Nephron (organoid): ENCODE data around the gene RGCC.

Experiments used
- H3K27ac Mint-ChIP-seq, 3 experiments: 2 replicates each; pipeline ENCODE4 v1.8.0; 2020; ENCODE audit warnings: mixed read lengths in 3 of 3, mild to moderate bottlenecking in 2 of 3, moderate library complexity in 1 of 3
- H3K27me3 Mint-ChIP-seq: 2 replicates; pipeline ENCODE4 v1.8.0; 2021; ENCODE audit warnings: low read depth, mild to moderate bottlenecking, moderate library complexity, mixed read lengths
- H3K36me3 Mint-ChIP-seq: 2 replicates; pipeline ENCODE4 v1.8.0; 2020; ENCODE audit warnings: low read depth, mixed read lengths
- H3K4me1 Mint-ChIP-seq: 2 replicates; pipeline ENCODE4 v1.8.0; 2020; ENCODE audit warnings: mixed read lengths
- H3K4me3 Mint-ChIP-seq, 3 experiments: 2 replicates each; pipeline ENCODE4 v1.8.0; 2020; ENCODE audit warnings: mild to moderate bottlenecking in 3 of 3, mixed read lengths in 3 of 3, moderate library complexity in 2 of 3
- H3K9me3 Mint-ChIP-seq: 2 replicates; pipeline ENCODE4 v1.8.0; 2020; ENCODE audit warnings: mixed read lengths
- TF ChIP-seq, protein P1 (sequence below), 3 experiments: fragments of 200-600 bp; sonication (generic); IDR thresholded peaks; one replicate each; pipeline ENCODE4 v1.5.0; 2021; ENCODE audit warnings: antibody characterized with exemption in 3 of 3; ENCODE audit not compliant: unreplicated experiment in 3 of 3

The RGCC gene, protein sequence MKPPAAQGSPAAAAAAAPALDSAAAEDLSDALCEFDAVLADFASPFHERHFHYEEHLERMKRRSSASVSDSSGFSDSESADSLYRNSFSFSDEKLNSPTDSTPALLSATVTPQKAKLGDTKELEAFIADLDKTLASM

DNA sequence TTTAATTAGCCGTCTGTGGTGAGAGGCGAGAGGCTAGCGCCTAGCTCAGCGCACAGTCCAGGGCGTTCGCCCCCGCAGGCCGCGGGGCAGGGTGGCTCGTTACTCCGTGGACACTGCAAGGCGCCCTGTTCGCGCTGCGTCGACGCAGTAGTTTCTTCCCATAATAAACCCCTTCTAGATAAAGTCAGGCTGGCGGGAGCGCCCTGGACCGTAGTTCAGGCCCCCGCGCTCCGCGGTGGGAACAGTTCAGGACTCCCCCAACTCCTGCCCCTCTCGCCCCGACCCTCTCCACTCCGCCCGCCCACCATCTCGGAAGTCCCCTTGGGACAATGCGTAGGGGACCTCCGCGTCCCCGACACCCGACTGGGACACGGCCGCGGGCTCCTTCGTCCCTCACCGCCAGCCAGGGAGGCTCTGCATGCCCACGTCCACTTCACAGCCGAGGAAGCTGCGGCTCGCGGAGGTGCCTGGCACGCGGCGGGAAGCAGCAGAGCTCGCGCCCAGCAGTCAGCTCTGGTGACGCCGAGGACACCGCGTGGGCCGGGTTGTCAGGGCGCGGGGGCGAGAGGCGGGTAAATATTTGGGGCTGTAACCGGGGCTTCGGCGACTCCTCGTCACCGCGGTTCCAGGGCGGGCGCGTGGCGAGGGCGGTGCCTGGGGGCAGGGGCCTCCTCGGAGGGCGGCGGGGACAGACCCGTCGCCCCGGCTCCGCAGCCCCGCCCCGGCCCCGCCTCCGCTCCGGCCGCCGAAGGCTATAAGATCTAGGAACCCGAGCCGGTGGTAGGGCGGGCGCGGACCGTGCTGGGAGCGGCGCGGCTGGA lies at the start of gene RGCC:
RGCC (plus strand) TSS at position 783 of the 821 bp plus-strand sequence. CDS start 158 bp downstream, outside the sequence.
- TF ChIP-seq, protein P1, sequence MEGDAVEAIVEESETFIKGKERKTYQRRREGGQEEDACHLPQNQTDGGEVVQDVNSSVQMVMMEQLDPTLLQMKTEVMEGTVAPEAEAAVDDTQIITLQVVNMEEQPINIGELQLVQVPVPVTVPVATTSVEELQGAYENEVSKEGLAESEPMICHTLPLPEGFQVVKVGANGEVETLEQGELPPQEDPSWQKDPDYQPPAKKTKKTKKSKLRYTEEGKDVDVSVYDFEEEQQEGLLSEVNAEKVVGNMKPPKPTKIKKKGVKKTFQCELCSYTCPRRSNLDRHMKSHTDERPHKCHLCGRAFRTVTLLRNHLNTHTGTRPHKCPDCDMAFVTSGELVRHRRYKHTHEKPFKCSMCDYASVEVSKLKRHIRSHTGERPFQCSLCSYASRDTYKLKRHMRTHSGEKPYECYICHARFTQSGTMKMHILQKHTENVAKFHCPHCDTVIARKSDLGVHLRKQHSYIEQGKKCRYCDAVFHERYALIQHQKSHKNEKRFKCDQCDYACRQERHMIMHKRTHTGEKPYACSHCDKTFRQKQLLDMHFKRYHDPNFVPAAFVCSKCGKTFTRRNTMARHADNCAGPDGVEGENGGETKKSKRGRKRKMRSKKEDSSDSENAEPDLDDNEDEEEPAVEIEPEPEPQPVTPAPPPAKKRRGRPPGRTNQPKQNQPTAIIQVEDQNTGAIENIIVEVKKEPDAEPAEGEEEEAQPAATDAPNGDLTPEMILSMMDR (IDR thresholded peaks at IDR 0.05; ENCODE audit: unreplicated experiment in 3 of 3) = no peak
- no peak within 1 kb of the TSS for H3K27ac Mint-ChIP-seq
- no peaks in the 10 kb centered on the region for H3K36me3 Mint-ChIP-seq
- H3K4me1 Mint-ChIP-seq = peaks cover 16% of the 10 kb centered on the region
- H3K9me3 Mint-ChIP-seq = peaks cover 5% of the 10 kb centered on the region
- H3K4me3 Mint-ChIP-seq = peak within 1 kb of the TSS; percentile 76 to 87 (median 85)
- H3K27me3 Mint-ChIP-seq = peaks cover 72% of the 10 kb centered on the region

GRCh38 chr13:41408121-41408520 lies 49.2 kb upstream of the RGCC start:
- H3K27me3 Mint-ChIP-seq = peaks cover 4% of the 10 kb centered on the region
- H3K27ac Mint-ChIP-seq = no peak overlapping the region
- H3K4me1 Mint-ChIP-seq = no peaks in the 10 kb centered on the region
- TF ChIP-seq, protein P1 (IDR thresholded peaks at IDR 0.05; ENCODE audit: unreplicated experiment in 3 of 3) = no peak
- H3K4me3 Mint-ChIP-seq = no peak overlapping the region
- H3K9me3 Mint-ChIP-seq = no peaks in the 10 kb centered on the region
- H3K36me3 Mint-ChIP-seq = no peaks in the 10 kb centered on the region

DNA sequence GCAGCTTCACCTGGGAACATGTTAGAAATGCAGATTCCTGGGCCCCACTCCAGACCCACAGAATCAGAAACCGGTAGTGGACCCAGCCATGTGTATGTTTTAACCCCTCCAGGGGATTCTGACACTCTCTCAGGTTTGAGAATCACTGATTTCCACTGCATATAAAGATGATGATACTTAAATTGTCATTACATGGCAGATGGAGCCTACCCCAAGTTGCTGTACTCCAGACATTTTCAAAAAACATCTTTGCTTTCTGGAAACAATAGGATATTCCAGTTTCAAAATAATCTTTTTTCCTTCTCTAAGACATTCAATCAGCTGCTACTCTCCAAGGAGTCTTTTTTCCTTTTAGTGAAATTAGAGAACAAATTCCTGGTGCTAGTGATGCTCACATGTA lies 48.6 kb upstream of the RGCC start:
- TF ChIP-seq, protein P1 (IDR thresholded peaks at IDR 0.05; ENCODE audit: unreplicated experiment in 3 of 3) = no peak
- H3K4me3 Mint-ChIP-seq = no peak overlapping the region
- H3K27me3 Mint-ChIP-seq = peaks cover 4% of the 10 kb centered on the region
- no peaks in the 10 kb centered on the region for H3K36me3 Mint-ChIP-seq
- H3K9me3 Mint-ChIP-seq = peaks cover under 1% of the 10 kb centered on the region
- no peak overlapping the region for H3K27ac Mint-ChIP-seq
- no peaks in the 10 kb centered on the region for H3K4me1 Mint-ChIP-seq

DNA sequence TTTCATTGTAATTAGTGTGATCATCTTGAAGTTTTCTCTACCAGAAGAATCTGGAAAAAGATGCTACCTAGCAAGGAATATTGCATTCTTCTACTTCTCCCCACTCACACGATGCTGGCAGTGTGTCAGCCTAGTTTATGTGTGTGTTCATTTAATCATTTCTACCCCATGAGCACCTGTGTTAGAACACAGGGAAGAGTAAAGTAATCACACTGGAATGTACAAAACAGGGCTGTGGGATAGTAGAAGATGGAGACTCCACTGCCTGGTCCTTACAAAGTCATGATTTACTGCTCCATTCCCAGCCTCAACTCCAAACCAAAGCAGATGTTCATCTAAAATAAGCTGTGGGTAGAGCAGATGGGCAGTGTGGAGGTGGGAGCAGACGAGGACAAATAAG lies 47.7 kb upstream of the RGCC start:
- H3K4me1 Mint-ChIP-seq = no peaks in the 10 kb centered on the region
- no peak overlapping the region for H3K27ac Mint-ChIP-seq
- peaks cover 4% of the 10 kb centered on the region for H3K27me3 Mint-ChIP-seq
- TF ChIP-seq, protein P1 (IDR thresholded peaks at IDR 0.05; ENCODE audit: unreplicated experiment in 3 of 3) = no peak
- H3K4me3 Mint-ChIP-seq = no peak overlapping the region
- H3K36me3 Mint-ChIP-seq = no peaks in the 10 kb centered on the region
- H3K9me3 Mint-ChIP-seq = peaks cover 4% of the 10 kb centered on the region

- no peak overlapping the region for H3K27ac Mint-ChIP-seq
- H3K4me3 Mint-ChIP-seq = no peak overlapping the region
- peaks cover 8% of the 10 kb centered on the region for H3K9me3 Mint-ChIP-seq
- H3K27me3 Mint-ChIP-seq = peaks cover 4% of the 10 kb centered on the region
- no peaks in the 10 kb centered on the region for H3K4me1 Mint-ChIP-seq
- no peaks in the 10 kb centered on the region for H3K36me3 Mint-ChIP-seq
- TF ChIP-seq, protein P1 (IDR thresholded peaks at IDR 0.05; ENCODE audit: unreplicated experiment in 3 of 3) = no peak
Measured at GRCh38 chr13:41411060-41411459, 46.3 kb upstream of the RGCC start.
